ENCODE results near the gene COL10A1.

DNA sequence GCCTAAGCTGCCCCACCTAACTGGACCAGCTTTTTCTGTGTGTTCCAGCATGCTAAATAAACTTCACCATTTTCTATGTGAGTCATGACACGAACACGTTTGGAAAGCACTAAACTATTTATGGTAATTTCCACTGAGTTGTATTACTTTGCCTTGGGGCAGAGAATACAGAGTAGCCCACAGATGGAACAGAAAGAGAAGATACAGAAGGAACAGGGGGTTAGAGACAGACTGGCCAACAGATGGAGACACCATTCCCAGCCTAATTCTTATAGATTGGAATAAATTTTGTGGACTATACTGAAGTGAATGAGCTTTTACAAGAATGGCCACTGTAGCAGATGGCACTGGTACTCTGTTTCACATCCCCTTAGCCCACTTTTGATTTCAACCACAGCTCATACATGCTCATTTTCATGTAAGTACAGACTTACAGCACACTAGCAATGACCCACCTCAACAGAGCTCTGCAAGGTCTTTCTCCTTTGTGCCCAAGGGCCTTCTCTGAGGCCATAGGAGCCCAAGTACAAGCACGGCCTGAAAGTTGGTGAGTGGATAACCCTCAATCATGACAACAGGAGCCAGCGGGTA is 38.4 kb downstream of the COL10A1 start:
- TF ChIP-seq, protein P1, sequence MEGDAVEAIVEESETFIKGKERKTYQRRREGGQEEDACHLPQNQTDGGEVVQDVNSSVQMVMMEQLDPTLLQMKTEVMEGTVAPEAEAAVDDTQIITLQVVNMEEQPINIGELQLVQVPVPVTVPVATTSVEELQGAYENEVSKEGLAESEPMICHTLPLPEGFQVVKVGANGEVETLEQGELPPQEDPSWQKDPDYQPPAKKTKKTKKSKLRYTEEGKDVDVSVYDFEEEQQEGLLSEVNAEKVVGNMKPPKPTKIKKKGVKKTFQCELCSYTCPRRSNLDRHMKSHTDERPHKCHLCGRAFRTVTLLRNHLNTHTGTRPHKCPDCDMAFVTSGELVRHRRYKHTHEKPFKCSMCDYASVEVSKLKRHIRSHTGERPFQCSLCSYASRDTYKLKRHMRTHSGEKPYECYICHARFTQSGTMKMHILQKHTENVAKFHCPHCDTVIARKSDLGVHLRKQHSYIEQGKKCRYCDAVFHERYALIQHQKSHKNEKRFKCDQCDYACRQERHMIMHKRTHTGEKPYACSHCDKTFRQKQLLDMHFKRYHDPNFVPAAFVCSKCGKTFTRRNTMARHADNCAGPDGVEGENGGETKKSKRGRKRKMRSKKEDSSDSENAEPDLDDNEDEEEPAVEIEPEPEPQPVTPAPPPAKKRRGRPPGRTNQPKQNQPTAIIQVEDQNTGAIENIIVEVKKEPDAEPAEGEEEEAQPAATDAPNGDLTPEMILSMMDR (IDR thresholded peaks at IDR 0.05): no peak
- no peak for TF ChIP-seq EP300 (IDR thresholded peaks at IDR 0.05)

All from gastroesophageal sphincter (tissue), 3 donors.